ENCODE data around the gene DCUN1D2. TPM values are rescaled to one million over a fixed set of nuclear protein-coding genes. Genes with fewer than 3 reads are reported as not detected.

Gene DCUN1D2
- total and polyA plus RNA-seq, 10 of the 15 experiments (the other 5 are each of a cell fraction or from before 2014, with no cell fraction given) = 2.5 to 23.6 (median 9.3) TPM

- POLR2A ChIA-PET = no interaction called here
- in situ Hi-C loops (cut with MboI) = no loop called here
- H3K9me3 ChIP-seq (replicated peaks; ENCODE audit: control insufficient read depth, insufficient read depth, low read length) = no peaks in the 10 kb centered on the region
These were observed 62.0 kb downstream of the DCUN1D2 start for GRCh38 chr13:113428469-113428865.

DNA sequence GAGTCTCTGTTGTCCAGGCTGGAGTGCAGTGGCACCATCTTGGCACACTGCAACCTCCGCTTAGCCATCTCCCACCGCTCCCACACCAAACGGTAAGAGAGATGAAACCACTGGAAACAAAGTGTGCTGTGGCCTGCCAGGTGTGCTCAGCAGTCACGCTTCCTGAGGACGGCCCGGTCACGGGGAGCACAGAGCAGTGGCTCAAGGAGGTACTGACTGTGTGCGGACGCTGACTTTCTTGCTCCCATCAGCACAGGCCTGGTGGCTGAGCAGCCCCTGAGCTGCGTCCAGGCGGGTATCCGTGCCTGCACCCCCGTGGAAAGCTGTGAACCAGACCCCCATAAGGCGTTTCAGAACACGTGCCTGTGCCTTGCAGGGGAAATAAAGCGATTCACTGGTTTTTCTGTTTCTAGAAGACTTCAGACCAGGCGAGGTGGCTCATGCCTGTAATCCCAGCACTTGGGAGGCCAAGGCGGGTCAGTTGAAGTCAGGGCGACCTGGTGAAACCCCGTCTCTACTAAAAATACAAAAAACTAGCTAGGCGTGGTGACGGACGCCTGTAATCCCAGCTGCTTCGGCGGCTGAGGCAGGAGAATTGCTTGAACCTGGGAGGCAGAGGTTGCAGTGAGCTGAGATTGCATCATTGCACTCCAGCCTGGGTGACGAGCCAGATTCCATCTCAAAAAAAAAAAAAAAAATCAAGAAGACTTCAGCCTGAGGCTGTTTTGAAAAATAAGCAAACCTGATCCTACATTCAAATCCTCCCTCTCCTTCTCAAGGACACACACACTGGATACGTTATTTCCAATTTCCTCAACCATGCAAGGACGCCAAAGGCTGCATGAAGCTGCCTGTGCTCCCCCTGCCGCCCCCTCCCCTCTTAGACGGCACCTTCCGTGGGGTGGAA lies 62.7 kb downstream of the DCUN1D2 start:
- no peak overlapping the region for H3K4me3 ChIP-seq
- FAIRE-seq (no peak), ATAC-seq (no peak), DNase-seq (ENCODE audit: low read depth, low spot score) (no peak)
- H2AFZ ChIP-seq (ENCODE audit: control insufficient read depth, low read depth, low read length) = no peak overlapping the region
- no peaks in the 10 kb centered on the region for H4K20me1 ChIP-seq (ENCODE audit: control insufficient read depth, insufficient read depth)
- intact Hi-C loops (cut with micrococcal nuclease; ENCODE audit: unreplicated experiment) = no loop called here
- in situ Hi-C loops (cut with MboI) = no loop called here
- 48% methylated on average over 31 of the region's 31 CpGs for WGBS (ENCODE audit: insufficient coverage, insufficient replicate concordance, low lambda C conversion rate, missing lambda C conversion rate)
- RAD21 ChIA-PET (ENCODE audit: unreplicated experiment) = no interaction called here
- H3K4me2 ChIP-seq (ENCODE audit: control insufficient read depth, insufficient read depth) = no peak overlapping the region
- no TSS peak for BruUV-seq (replicated peaks)
- no peaks in the 10 kb centered on the region for H3K27me3 ChIP-seq (replicated peaks in 1 of 2; ENCODE audit: control insufficient read depth in 2 of 2, insufficient read depth in 2 of 2, low read length in 1 of 2)
- H3K27ac ChIP-seq (ENCODE audit: control insufficient read depth, insufficient read depth) = no peak overlapping the region
- no peaks in the 10 kb centered on the region for H3K79me2 ChIP-seq (ENCODE audit: control insufficient read depth, insufficient read depth, low read length)
- H3K36me3 ChIP-seq (ENCODE audit: control insufficient read depth in 2 of 2, insufficient read depth in 2 of 2, low read length in 1 of 2) = no peaks in the 10 kb centered on the region
- SMC1A ChIA-PET (ENCODE audit: uncharacterized antibody, unreplicated experiment) = no interaction called here
- POLR2A ChIA-PET = no interaction called here
- H3K9ac ChIP-seq (ENCODE audit: control insufficient read depth, insufficient read depth, low read length) = no peak overlapping the region
- TF ChIP-seq, protein P1, sequence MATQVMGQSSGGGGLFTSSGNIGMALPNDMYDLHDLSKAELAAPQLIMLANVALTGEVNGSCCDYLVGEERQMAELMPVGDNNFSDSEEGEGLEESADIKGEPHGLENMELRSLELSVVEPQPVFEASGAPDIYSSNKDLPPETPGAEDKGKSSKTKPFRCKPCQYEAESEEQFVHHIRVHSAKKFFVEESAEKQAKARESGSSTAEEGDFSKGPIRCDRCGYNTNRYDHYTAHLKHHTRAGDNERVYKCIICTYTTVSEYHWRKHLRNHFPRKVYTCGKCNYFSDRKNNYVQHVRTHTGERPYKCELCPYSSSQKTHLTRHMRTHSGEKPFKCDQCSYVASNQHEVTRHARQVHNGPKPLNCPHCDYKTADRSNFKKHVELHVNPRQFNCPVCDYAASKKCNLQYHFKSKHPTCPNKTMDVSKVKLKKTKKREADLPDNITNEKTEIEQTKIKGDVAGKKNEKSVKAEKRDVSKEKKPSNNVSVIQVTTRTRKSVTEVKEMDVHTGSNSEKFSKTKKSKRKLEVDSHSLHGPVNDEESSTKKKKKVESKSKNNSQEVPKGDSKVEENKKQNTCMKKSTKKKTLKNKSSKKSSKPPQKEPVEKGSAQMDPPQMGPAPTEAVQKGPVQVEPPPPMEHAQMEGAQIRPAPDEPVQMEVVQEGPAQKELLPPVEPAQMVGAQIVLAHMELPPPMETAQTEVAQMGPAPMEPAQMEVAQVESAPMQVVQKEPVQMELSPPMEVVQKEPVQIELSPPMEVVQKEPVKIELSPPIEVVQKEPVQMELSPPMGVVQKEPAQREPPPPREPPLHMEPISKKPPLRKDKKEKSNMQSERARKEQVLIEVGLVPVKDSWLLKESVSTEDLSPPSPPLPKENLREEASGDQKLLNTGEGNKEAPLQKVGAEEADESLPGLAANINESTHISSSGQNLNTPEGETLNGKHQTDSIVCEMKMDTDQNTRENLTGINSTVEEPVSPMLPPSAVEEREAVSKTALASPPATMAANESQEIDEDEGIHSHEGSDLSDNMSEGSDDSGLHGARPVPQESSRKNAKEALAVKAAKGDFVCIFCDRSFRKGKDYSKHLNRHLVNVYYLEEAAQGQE (IDR thresholded peaks at IDR 0.05; ENCODE audit: low read depth, low read length) = no peak
- TF ChIP-seq HDAC2 (IDR thresholded peaks at IDR 0.05) (no peak), NR2C2 (IDR thresholded peaks at IDR 0.05; ENCODE audit: borderline replicate concordance, control insufficient read depth, insufficient read length, low read depth) (no peak)
- H3K9me3 ChIP-seq (replicated peaks; ENCODE audit: control insufficient read depth, insufficient read depth, low read length) = no peaks in the 10 kb centered on the region
- CTCF ChIA-PET = no interaction called here
- no peaks in the 10 kb centered on the region for H3K4me1 ChIP-seq (ENCODE audit: control insufficient read depth, insufficient read depth, low read length)

More at GRCh38 chr13:113428469-113428865, 62.0 kb downstream of the DCUN1D2 start:
- Histone ChIP-seq H3K4me2 (ENCODE audit: control insufficient read depth, insufficient read depth) (no peak overlapping the region), H3K4me3 (no peak overlapping the region), H4K20me1 (ENCODE audit: control insufficient read depth, insufficient read depth) (no peaks in the 10 kb centered on the region), H3K4me1 (ENCODE audit: control insufficient read depth, insufficient read depth, low read length) (no peaks in the 10 kb centered on the region), H3K27me3 (replicated peaks in 1 of 2; ENCODE audit: control insufficient read depth in 2 of 2, insufficient read depth in 2 of 2, low read length in 1 of 2) (no peaks in the 10 kb centered on the region), H2AFZ (ENCODE audit: control insufficient read depth, low read depth, low read length) (no peak overlapping the region), H3K79me2 (ENCODE audit: control insufficient read depth, insufficient read depth, low read length) (no peaks in the 10 kb centered on the region), H3K9ac (ENCODE audit: control insufficient read depth, insufficient read depth, low read length) (no peak overlapping the region), H3K36me3 (ENCODE audit: control insufficient read depth in 2 of 2, insufficient read depth in 2 of 2, low read length in 1 of 2) (no peaks in the 10 kb centered on the region), H3K27ac (ENCODE audit: control insufficient read depth, insufficient read depth) (no peak overlapping the region)
- ATAC-seq (no peak), FAIRE-seq (no peak), DNase-seq (ENCODE audit: low read depth, low spot score) (no peak)
- ChIA-PET SMC1A (ENCODE audit: uncharacterized antibody, unreplicated experiment) (no interaction called here), CTCF (no interaction called here), RAD21 (ENCODE audit: unreplicated experiment) (no interaction called here)
- no TSS peak for BruUV-seq (replicated peaks)
- WGBS (ENCODE audit: insufficient coverage, insufficient replicate concordance, low lambda C conversion rate, missing lambda C conversion rate) = 69% methylated on average over 17 of the region's 17 CpGs
- intact Hi-C loops (cut with micrococcal nuclease; ENCODE audit: unreplicated experiment) = no loop called here
- TF ChIP-seq ETV6 (conservative IDR thresholded peaks at IDR 0.05 in 1 of 2, IDR thresholded peaks at IDR 0.05 in 1 of 2; ENCODE audit: borderline replicate concordance in 1 of 2, low read depth in 1 of 2) (no peak), CBX5 (IDR thresholded peaks at IDR 0.05; ENCODE audit: low read depth) (no peak)
